Neural cell (in vitro differentiated cells): ENCODE data around the gene STEAP2. TPM values are rescaled to one million over a fixed set of nuclear protein-coding genes. Genes with fewer than 3 reads are reported as not detected.

Experiments
- H2AFZ ChIP-seq: fragments of 200-600, 300-800 bp; sonication (generic), shearing (Covaris generic); 2 replicates; pipeline ENCODE4 v1.6.0; 2014; ENCODE audit warnings: low read depth, mild to moderate bottlenecking, antibody characterized with exemption, low read length, moderate library complexity
- H3F3A ChIP-seq: fragments of 200-600 bp; shearing (Covaris generic); 2 replicates; pipeline ENCODE4 v1.6.1; 2016; ENCODE audit warnings: mild to moderate bottlenecking, moderate library complexity, mixed read lengths, antibody characterized with exemption, low read length; ENCODE audit not compliant: insufficient read depth, poor library complexity, severe bottlenecking
- H3K27ac ChIP-seq: fragments of 200-600, 300-800 bp; sonication (generic), shearing (Covaris generic); 2 replicates; pipeline ENCODE4 v1.5.1; 2014; ENCODE audit warnings: mild to moderate bottlenecking, low read length, moderate library complexity
- H3K27me3 ChIP-seq: fragments of 300-800, 200-600 bp; sonication (generic), shearing (Covaris generic); 2 replicates; pipeline ENCODE4 v1.6.0; 2014; ENCODE audit warnings: mild to moderate bottlenecking, low read depth, low read length, moderate library complexity; ENCODE audit not compliant: insufficient read depth
- H3K36me3 ChIP-seq: fragments of 300-800, 200-600 bp; sonication (generic), shearing (Covaris generic); 2 replicates; pipeline ENCODE4 v1.5.1; 2014; ENCODE audit warnings: mild to moderate bottlenecking, antibody characterized with exemption, low read length, moderate library complexity; ENCODE audit not compliant: insufficient read depth
- H3K4me2 ChIP-seq: fragments of 300-800, 200-600 bp; sonication (generic), shearing (Covaris generic); 2 replicates; pipeline ENCODE4 v1.6.0; 2014; ENCODE audit warnings: mild to moderate bottlenecking, low read length
- H3K4me3 ChIP-seq: fragments of 300-800, 200-600 bp; sonication (generic), shearing (Covaris generic); 2 replicates; pipeline ENCODE4 v1.5.1; 2014; ENCODE audit warnings: mild to moderate bottlenecking, low read length, moderate library complexity
- H3K79me2 ChIP-seq: fragments of 200-600 bp; shearing (Covaris generic); replicated peaks from 2 replicates; pipeline ENCODE4 v1.6.0; 2014; ENCODE audit warnings: mild to moderate bottlenecking, low read length, moderate library complexity; ENCODE audit not compliant: insufficient read depth
- H3K9ac ChIP-seq: fragments of 300-800, 200-600 bp; sonication (generic), shearing (Covaris generic); 2 replicates; pipeline ENCODE4 v1.6.1; 2016; ENCODE audit warnings: mild to moderate bottlenecking, low read length, mixed read lengths
- H3K9me2 ChIP-seq: fragments of 200-600 bp; shearing (Covaris generic); 2 replicates; pipeline ENCODE4 v1.6.1; 2016; ENCODE audit warnings: mild to moderate bottlenecking, low read length, mixed read lengths; ENCODE audit not compliant: insufficient read depth
- H3K9me3 ChIP-seq: fragments of 200-600, 300-800 bp; sonication (generic), shearing (Covaris generic); 2 replicates; pipeline ENCODE4 v1.6.1; 2016; ENCODE audit warnings: mild to moderate bottlenecking, mixed run types, low read length, moderate library complexity, mixed read lengths
- H4K20me1 ChIP-seq: fragments of 200-600 bp; shearing (Covaris generic); 2 replicates; pipeline ENCODE4 v1.6.1; 2016; ENCODE audit warnings: mild to moderate bottlenecking, mixed run types; ENCODE audit not compliant: insufficient read depth
- EP300 ChIP-seq: fragments of 450-650 bp; conservative IDR thresholded peaks from 2 replicates; pipeline ENCODE4 v1.6.1; 2014; ENCODE audit warnings: antibody characterized with exemption, mild to moderate bottlenecking, moderate library complexity; ENCODE audit not compliant: poor library complexity, severe bottlenecking
- EZH2 ChIP-seq: fragments of 200-600, 300-800 bp; shearing (Covaris generic), sonication (generic); IDR thresholded peaks from 2 replicates; pipeline ENCODE4 v1.6.1; 2014; ENCODE audit warnings: antibody characterized with exemption, low read length, borderline replicate concordance, mild to moderate bottlenecking; ENCODE audit not compliant: insufficient read depth, poor library complexity, severe bottlenecking
- MXI1 ChIP-seq: fragments of 450-650 bp; conservative IDR thresholded peaks from 2 replicates; pipeline ENCODE4 v1.6.1; 2014; ENCODE audit warnings: antibody characterized with exemption, mild to moderate bottlenecking; ENCODE audit not compliant: poor library complexity, severe bottlenecking
- POLR2AphosphoS5 ChIP-seq: IDR thresholded peaks from 2 replicates; pipeline ENCODE4 v1.6.1; 2012
- RAD21 ChIP-seq: fragments of 450-650 bp; conservative IDR thresholded peaks from 2 replicates; pipeline ENCODE4 v1.6.1; 2014; ENCODE audit warnings: antibody characterized with exemption, mild to moderate bottlenecking, moderate library complexity
- REST ChIP-seq: IDR thresholded peaks from 2 replicates; pipeline ENCODE4 v1.6.1; 2012; ENCODE audit warnings: borderline replicate concordance
- SMC3 ChIP-seq: fragments of 450-650 bp; conservative IDR thresholded peaks from 2 replicates; pipeline ENCODE4 v1.6.1; 2014; ENCODE audit warnings: antibody characterized with exemption, mild to moderate bottlenecking, moderate library complexity; ENCODE audit not compliant: poor library complexity
- TAF1 ChIP-seq: IDR thresholded peaks from 2 replicates; pipeline ENCODE4 v1.6.1; 2012; ENCODE audit warnings: low read depth
- polyA plus RNA-seq: library from polyadenylated mRNA; depleted of rRNA; stranded (reverse); fragments of >200 nt; gene quantifications from 2 replicates; pipeline ENCODE4 v1.2.3, GENCODE V29; 2014
- TF ChIP-seq, protein P1 (sequence below): fragments of 450-650 bp; IDR thresholded peaks from 2 replicates; pipeline ENCODE4 v1.5.1; 2014; ENCODE audit warnings: antibody characterized with exemption, mild to moderate bottlenecking, moderate library complexity; ENCODE audit not compliant: poor library complexity, severe bottlenecking

The STEAP2 gene
- polyA plus RNA-seq, 1 donor from 2014 or later = 5.9 TPM

DNA sequence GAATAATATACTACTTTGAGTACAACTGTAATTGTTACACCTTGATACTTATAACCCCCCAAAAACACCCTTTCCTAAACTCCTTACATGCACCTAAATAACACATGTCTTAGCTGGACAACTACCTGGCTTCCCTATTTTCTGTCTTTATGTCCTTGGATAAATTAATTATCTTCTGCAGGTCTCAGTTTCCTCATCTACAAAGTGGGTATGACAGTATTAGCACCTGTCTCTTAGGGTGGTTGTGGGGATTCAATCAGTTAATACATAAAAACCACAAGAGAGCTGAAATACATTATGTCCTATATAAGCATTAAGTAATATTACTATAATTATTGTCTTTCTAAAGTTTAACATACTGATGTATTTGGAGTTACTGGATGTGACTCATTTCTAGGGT is 10.8 kb downstream of the STEAP2 start:
- Histone ChIP-seq H3F3A (no peaks in the 10 kb centered on the region), H3K79me2 (no peaks in the 10 kb centered on the region), H3K27me3 (no peaks in the 10 kb centered on the region), H3K36me3 (no peaks in the 10 kb centered on the region), H2AFZ (no peak overlapping the region), H3K27ac (no peak overlapping the region), H3K4me3 (no peak overlapping the region), H3K4me2 (no peak overlapping the region), H3K9me3 (no peaks in the 10 kb centered on the region), H3K9me2 (no peaks in the 10 kb centered on the region), H4K20me1 (no peaks in the 10 kb centered on the region), H3K9ac (no peak overlapping the region)
- TF ChIP-seq RAD21 (no peak), EZH2 (no peak)

DNA sequence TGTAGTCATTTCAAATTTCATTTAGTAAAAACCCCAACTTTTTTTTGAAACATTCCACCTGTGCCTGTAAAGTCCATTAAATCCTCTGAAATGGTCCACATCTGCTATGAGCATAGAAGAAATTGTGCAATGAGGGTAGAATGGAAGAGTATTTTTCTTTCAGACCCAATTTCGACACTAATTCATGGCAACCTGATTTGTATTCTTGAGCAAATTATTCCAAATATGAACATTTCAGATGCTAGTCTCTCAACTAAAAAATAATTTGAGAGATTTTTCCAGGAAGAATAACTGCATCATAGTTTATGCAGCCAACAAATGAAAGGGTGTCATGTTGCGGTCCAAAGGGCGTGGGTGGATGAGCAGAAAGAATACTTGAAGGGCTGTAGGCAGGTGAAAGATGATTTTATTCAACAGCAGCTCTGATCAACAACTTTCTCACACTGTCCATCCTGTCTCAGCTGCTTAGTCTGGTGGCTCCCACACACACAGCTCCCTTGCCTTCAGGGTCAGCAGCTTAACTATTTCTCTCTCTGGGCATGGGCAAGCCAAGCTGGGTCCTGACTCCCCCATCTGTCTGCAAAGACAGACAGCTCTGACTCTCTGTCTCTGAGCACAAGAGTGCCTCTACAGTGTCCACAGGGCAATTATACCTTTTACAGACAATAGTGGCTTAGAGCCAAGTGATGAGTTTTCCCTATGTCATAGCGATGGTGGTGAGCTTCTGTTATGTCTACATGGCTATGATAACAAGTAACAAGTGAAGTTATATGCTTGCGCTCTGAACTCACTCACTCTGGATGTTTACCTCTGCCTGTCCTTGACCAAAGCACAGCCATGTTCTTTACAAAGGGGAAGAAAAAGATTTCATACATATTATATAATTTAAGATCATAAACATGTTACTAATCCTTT is 11.5 kb downstream of the STEAP2 start:
- Histone ChIP-seq H3K79me2 (no peaks in the 10 kb centered on the region), H3K9me3 (no peaks in the 10 kb centered on the region), H3K4me3 (no peak overlapping the region), H3K4me2 (no peak overlapping the region), H3K9me2 (no peaks in the 10 kb centered on the region), H3K36me3 (no peaks in the 10 kb centered on the region), H3K9ac (no peak overlapping the region), H3F3A (no peaks in the 10 kb centered on the region), H3K27ac (no peak overlapping the region), H4K20me1 (no peaks in the 10 kb centered on the region), H3K27me3 (no peaks in the 10 kb centered on the region), H2AFZ (no peak overlapping the region)
- TF ChIP-seq MXI1 (no peak), TAF1 (no peak), EP300 (no peak), RAD21 (no peak), SMC3 (no peak), REST (no peak), EZH2 (no peak), POLR2AphosphoS5 (no peak)
- TF ChIP-seq, protein P1, sequence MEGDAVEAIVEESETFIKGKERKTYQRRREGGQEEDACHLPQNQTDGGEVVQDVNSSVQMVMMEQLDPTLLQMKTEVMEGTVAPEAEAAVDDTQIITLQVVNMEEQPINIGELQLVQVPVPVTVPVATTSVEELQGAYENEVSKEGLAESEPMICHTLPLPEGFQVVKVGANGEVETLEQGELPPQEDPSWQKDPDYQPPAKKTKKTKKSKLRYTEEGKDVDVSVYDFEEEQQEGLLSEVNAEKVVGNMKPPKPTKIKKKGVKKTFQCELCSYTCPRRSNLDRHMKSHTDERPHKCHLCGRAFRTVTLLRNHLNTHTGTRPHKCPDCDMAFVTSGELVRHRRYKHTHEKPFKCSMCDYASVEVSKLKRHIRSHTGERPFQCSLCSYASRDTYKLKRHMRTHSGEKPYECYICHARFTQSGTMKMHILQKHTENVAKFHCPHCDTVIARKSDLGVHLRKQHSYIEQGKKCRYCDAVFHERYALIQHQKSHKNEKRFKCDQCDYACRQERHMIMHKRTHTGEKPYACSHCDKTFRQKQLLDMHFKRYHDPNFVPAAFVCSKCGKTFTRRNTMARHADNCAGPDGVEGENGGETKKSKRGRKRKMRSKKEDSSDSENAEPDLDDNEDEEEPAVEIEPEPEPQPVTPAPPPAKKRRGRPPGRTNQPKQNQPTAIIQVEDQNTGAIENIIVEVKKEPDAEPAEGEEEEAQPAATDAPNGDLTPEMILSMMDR = no peak
